H1 (cell line): ENCODE results near the gene CLDN16. TPM values are rescaled to one million over a fixed set of nuclear protein-coding genes. Genes with fewer than 3 reads are reported as not detected.
A peak's percentile ranks its signal among the peaks of the same experiment; 100 is the strongest.

Source experiments
- CTCF ChIA-PET: fragments of 300-600 bp; sonication (Branson Sonifier 250); formaldehyde crosslinking; loops from one replicate; lab custom pipeline; 2021; ENCODE audit not compliant: partially characterized antibody; lab: Charles Lee
- POLR2A ChIA-PET: fragments of 300-600 bp; sonication (Branson Sonifier 250); formaldehyde crosslinking; loops from one replicate; lab custom pipeline; 2021; ENCODE audit warnings: inconsistent platforms; ENCODE audit not compliant: partially characterized antibody; lab: Charles Lee
- DNase-seq, 2 experiments: peaks; one replicate each; pipeline versions ENCODE4 v3.0.0 to v3.0.0-alpha.2; 2010 to 2022; ENCODE audit warnings: low spot score in 2 of 2, low read depth in 1 of 2, mixed read lengths in 1 of 2
- FAIRE-seq: peaks from 2 replicates; lab custom pipeline; 2011; peaks lifted over from hg19 to GRCh38; lab: Jason Lieb, UNC
- H2AFZ ChIP-seq: 2 replicates; pipeline ENCODE4 v1.8.1; 2012; ENCODE audit warnings: low read length, inconsistent platforms
- H2AK5ac ChIP-seq: 2 replicates; pipeline ENCODE4 v1.6.1; 2013; ENCODE audit warnings: low read depth, low read length
- H2BK120ac ChIP-seq: replicated peaks from 2 replicates; pipeline ENCODE3; 2013; ENCODE audit warnings: low read depth, low read length, inconsistent platforms
- H2BK12ac ChIP-seq: 2 replicates; pipeline ENCODE4 v1.6.1; 2013; ENCODE audit warnings: low read depth, low read length
- H2BK15ac ChIP-seq: 2 replicates; pipeline ENCODE4 v1.6.1; 2013; ENCODE audit warnings: low read length
- H2BK20ac ChIP-seq: 2 replicates; pipeline ENCODE4 v1.6.1; 2013; ENCODE audit warnings: low read length
- H2BK5ac ChIP-seq: 2 replicates; pipeline ENCODE4 v1.6.1; 2013; ENCODE audit warnings: low read depth, low read length
- H3K14ac ChIP-seq: 2 replicates; pipeline ENCODE4 v1.6.1; 2013; ENCODE audit warnings: inconsistent platforms; ENCODE audit not compliant: insufficient read length
- H3K18ac ChIP-seq: 2 replicates; pipeline ENCODE4 v1.6.1; 2013; ENCODE audit warnings: low read length; ENCODE audit errors: extremely low read depth
- H3K23ac ChIP-seq: 2 replicates; pipeline ENCODE4 v1.6.1; 2013; ENCODE audit warnings: inconsistent platforms; ENCODE audit not compliant: insufficient read length
- H3K23me2 ChIP-seq: 2 replicates; pipeline ENCODE4 v1.6.1; 2013; ENCODE audit warnings: low read depth, low read length
- H3K27ac ChIP-seq: 2 replicates; pipeline ENCODE4 v1.6.1; 2011; ENCODE audit warnings: low read depth, low read length, inconsistent platforms
- H3K27me3 ChIP-seq, 4 experiments: replicated peaks in 1 of 4; 1 replicate in 1 of 4; 2 replicates in 3 of 4; pipeline versions ENCODE4 v1.6.1 to v1.8.1; 2011 to 2013; ENCODE audit warnings: low read length in 3 of 4, mild to moderate bottlenecking in 3 of 4, inconsistent platforms in 2 of 4, mixed read lengths in 2 of 4, moderate library complexity in 1 of 4; ENCODE audit not compliant: control insufficient read depth in 3 of 4, insufficient read depth in 3 of 4; ENCODE audit errors: extremely low read depth in 1 of 4
- H3K36me3 ChIP-seq, 4 experiments: 2 replicates each; pipeline versions ENCODE4 v1.6.1 to v1.8.1; 2011 to 2013; ENCODE audit warnings: mild to moderate bottlenecking in 4 of 4, low read length in 3 of 4, moderate library complexity in 2 of 4, control low read depth in 1 of 4, inconsistent platforms in 1 of 4; ENCODE audit not compliant: insufficient read depth in 4 of 4, control insufficient read depth in 2 of 4
- H3K4ac ChIP-seq: replicated peaks from 2 replicates; pipeline ENCODE3; 2013; ENCODE audit warnings: low read length, low read depth, mixed read lengths, inconsistent platforms; ENCODE audit not compliant: insufficient read length
- H3K4me1 ChIP-seq, 4 experiments: replicated peaks in 1 of 4; 1 replicate in 1 of 4; 2 replicates in 3 of 4; pipeline versions ENCODE4 v1.6.1 to v1.8.1; 2011 to 2013; ENCODE audit warnings: low read length in 3 of 4, inconsistent platforms in 2 of 4, mixed read lengths in 1 of 4; ENCODE audit not compliant: insufficient read depth in 4 of 4, control insufficient read depth in 3 of 4
- H3K4me2 ChIP-seq, 2 experiments: 2 replicates each; pipeline versions ENCODE4 v1.6.1 to v1.8.1; 2011 to 2013; ENCODE audit warnings: low read depth in 2 of 2, low read length in 2 of 2, control low read depth in 1 of 2, inconsistent platforms in 1 of 2, mild to moderate bottlenecking in 1 of 2; ENCODE audit not compliant: insufficient read depth in 1 of 2
- H3K4me3 ChIP-seq, 4 experiments: fragments of 200-600, 300-600 bp in 1 of 4; sonication (generic), shearing (Covaris generic), sonication (Bioruptor Twin) in 1 of 4; 2 replicates each; pipeline versions ENCODE4 v1.5.1 to v1.8.1; 2011 to 2016; ENCODE audit warnings: low read length in 4 of 4, low read depth in 3 of 4, control low read depth in 2 of 4, inconsistent platforms in 2 of 4, mild to moderate bottlenecking in 2 of 4, mixed read lengths in 1 of 4, moderate library complexity in 1 of 4; ENCODE audit not compliant: insufficient read depth in 2 of 4; ENCODE audit errors: extremely low read depth in 1 of 4
- H3K56ac ChIP-seq: replicated peaks from 2 replicates; pipeline ENCODE3; 2013; ENCODE audit warnings: low read depth, mild to moderate bottlenecking, mixed read lengths, low read length, inconsistent platforms; ENCODE audit not compliant: insufficient read length
- H3K79me1 ChIP-seq: 2 replicates; pipeline ENCODE4 v1.6.1; 2013; ENCODE audit warnings: low read depth, low read length, control low read depth
- H3K79me2 ChIP-seq, 2 experiments: 2 replicates each; pipeline versions ENCODE4 v1.6.1 to v1.8.1; 2012 to 2013; ENCODE audit warnings: low read length in 2 of 2, mild to moderate bottlenecking in 2 of 2, inconsistent platforms in 1 of 2; ENCODE audit not compliant: insufficient read depth in 2 of 2, control insufficient read depth in 1 of 2
- H3K9ac ChIP-seq, 4 experiments: replicated peaks in 1 of 4; 1 replicate in 1 of 4; 2 replicates in 3 of 4; pipeline versions ENCODE4 v1.6.1 to v1.8.1; 2011 to 2013; ENCODE audit warnings: low read depth in 3 of 4, low read length in 3 of 4, control low read depth in 2 of 4, mild to moderate bottlenecking in 2 of 4, moderate library complexity in 2 of 4, inconsistent platforms in 1 of 4; ENCODE audit errors: extremely low read depth in 1 of 4
- H3K9me3 ChIP-seq, 2 experiments: 2 replicates each; pipeline versions ENCODE4 v1.6.1 to v1.8.1; 2012 to 2013; ENCODE audit warnings: mild to moderate bottlenecking in 2 of 2, moderate library complexity in 2 of 2, control low read depth in 1 of 2, inconsistent platforms in 1 of 2, low read depth in 1 of 2, low read length in 1 of 2, mixed read lengths in 1 of 2; ENCODE audit not compliant: insufficient read depth in 2 of 2
- H4K20me1 ChIP-seq, 2 experiments: replicated peaks in 1 of 2; 2 replicates each; pipeline versions ENCODE3 to v1.8.1; 2011 to 2013; ENCODE audit warnings: inconsistent platforms in 2 of 2, low read length in 2 of 2, mild to moderate bottlenecking in 1 of 2; ENCODE audit not compliant: insufficient read depth in 2 of 2, control insufficient read depth in 1 of 2
- H4K5ac ChIP-seq: 2 replicates; pipeline ENCODE4 v1.6.1; 2013; ENCODE audit warnings: low read length, low read depth, mixed read lengths, inconsistent platforms; ENCODE audit not compliant: insufficient read length
- H4K8ac ChIP-seq: 2 replicates; pipeline ENCODE4 v1.8.0; 2013; ENCODE audit warnings: mild to moderate bottlenecking, moderate library complexity, low read length, inconsistent platforms; ENCODE audit not compliant: insufficient read depth; ENCODE audit errors: extremely low read depth
- H4K91ac ChIP-seq: replicated peaks from 2 replicates; pipeline ENCODE3; 2013; ENCODE audit warnings: low read length, mixed read lengths, inconsistent platforms; ENCODE audit not compliant: insufficient read length
- ATF2 ChIP-seq: IDR thresholded peaks from 2 replicates; pipeline ENCODE4 v1.6.1; 2012; ENCODE audit warnings: low read length, inconsistent platforms
- EGR1 ChIP-seq: IDR thresholded peaks from 2 replicates; pipeline ENCODE4 v1.6.1; 2011; ENCODE audit warnings: low read depth, low read length, borderline replicate concordance
- GABPA ChIP-seq: IDR thresholded peaks from 2 replicates; pipeline ENCODE4 v1.6.1; 2011; ENCODE audit warnings: mild to moderate bottlenecking, low read length, moderate library complexity, borderline replicate concordance; ENCODE audit not compliant: insufficient read depth
- JUN ChIP-seq: IDR thresholded peaks from 2 replicates; pipeline ENCODE4 v1.6.1; 2011; ENCODE audit warnings: low read depth, mild to moderate bottlenecking, improper control_type of control experiment, low read length
- KDM1A ChIP-seq: fragments of 200-600, 300-600 bp; sonication (generic); IDR thresholded peaks from 2 replicates; pipeline ENCODE4 v1.7.1; 2016; ENCODE audit warnings: mild to moderate bottlenecking, low read length, borderline replicate concordance
- RNF2 ChIP-seq: fragments of 200-900, 300-1000 bp; sonication (generic); IDR thresholded peaks from 2 replicates; pipeline ENCODE4 v1.7.1; 2016; ENCODE audit warnings: borderline replicate concordance, low read depth, mild to moderate bottlenecking, antibody characterized with exemption, low read length; ENCODE audit not compliant: poor library complexity, severe bottlenecking; ENCODE audit errors: missing control alignments
- SIX5 ChIP-seq: IDR thresholded peaks from 2 replicates; pipeline ENCODE4 v1.6.1; 2011; ENCODE audit warnings: mild to moderate bottlenecking, low read depth, low read length
- SP2 ChIP-seq: IDR thresholded peaks from 2 replicates; pipeline ENCODE4 v1.6.1; 2012; ENCODE audit warnings: mild to moderate bottlenecking, low read length, inconsistent platforms
- TAF1 ChIP-seq: IDR thresholded peaks from 2 replicates; pipeline ENCODE4 v1.6.1; 2011; ENCODE audit warnings: mild to moderate bottlenecking, low read depth, low read length
- TEAD4 ChIP-seq: IDR thresholded peaks from 2 replicates; pipeline ENCODE4 v1.6.1; 2012; ENCODE audit warnings: low read depth, low read length, inconsistent platforms, mixed read lengths
- USF2 ChIP-seq: IDR thresholded peaks from 2 replicates; pipeline ENCODE4 v1.6.1; 2011; ENCODE audit warnings: low read length, improper control_type of control experiment
- WGBS, 2 experiments: shearing (Covaris generic) in 1 of 2; methylation state at CpG; one replicate each; pipeline versions ENCODE4 v1.1.6 to v1.1.7; 2013 to 2015; ENCODE audit warnings: low lambda C conversion rate in 2 of 2, mixed read lengths in 2 of 2, inconsistent platforms in 1 of 2, low coverage in 1 of 2, missing lambda C conversion rate in 1 of 2; ENCODE audit not compliant: insufficient replicate concordance in 2 of 2, insufficient coverage in 1 of 2, insufficient read length in 1 of 2; ENCODE audit errors: extremely low coverage in 1 of 2, missing lambda C conversion rate in 1 of 2; 5-methylcytosine and 5-hydroxymethylcytosine counted together
- polyA plus RNA-seq, 7 experiments: library from polyadenylated mRNA; depleted of rRNA in 3 of 7; stranded (reverse) in 5 of 7; unstranded in 2 of 7; fragments of >200 nt in 5 of 7; fragments of 200-250 nt in 2 of 7; gene quantifications; 1 replicate in 5 of 7; 2 replicates in 1 of 7; 4 replicates in 1 of 7; pipeline versions ENCODE4 v1.2.1 to v1.2.3, GENCODE V29; 2011 to 2013; ENCODE audit warnings: missing spikeins in 2 of 7, mixed read lengths in 2 of 7
- total RNA-seq: library from RNA; stranded (reverse); fragmentation: NEBNext Ultra II Directional; extraction: Animal tissue kit (Norgen Biotek cat#: 25700); gene quantifications from 2 replicates; pipeline ENCODE4 v1.2.1, GENCODE V29; 2021

CLDN16 gene
- total and polyA plus RNA-seq, 2 of the 8 experiments (the other 6 are each of a cell fraction or from before 2014, with no cell fraction given) = not detected

GRCh38 chr3:190357468-190357867 lies 30.5 kb upstream of the CLDN16 start:
- H2AFZ ChIP-seq = peak overlapping the region; percentile 16; the same call in 1 of the 2 replicates

More at GRCh38 chr3:190357468-190357867, 30.5 kb upstream of the CLDN16 start:
- Histone ChIP-seq H2BK15ac (no peak overlapping the region), H3K9me3 (no peaks in the 10 kb centered on the region), H3K36me3 (no peaks in the 10 kb centered on the region), H4K5ac (no peak overlapping the region), H3K23me2 (no peaks in the 10 kb centered on the region), H3K9ac (no peak overlapping the region), H4K8ac (no peak overlapping the region), H3K14ac (no peak overlapping the region), H3K4me3 (no peak overlapping the region), H4K91ac (no peak overlapping the region), H3K27me3 (no peaks in the 10 kb centered on the region; a peak in 1 of 7 replicates), H3K27ac (no peak overlapping the region), H2AK5ac (no peak overlapping the region), H3K4me2 (no peak overlapping the region), H3K23ac (no peak overlapping the region), H3K56ac (no peak overlapping the region), H3K79me1 (no peaks in the 10 kb centered on the region), H3K18ac (no peak overlapping the region), H4K20me1 (no peaks in the 10 kb centered on the region), H3K4me1 (peaks cover 0 to 4% (median 2%) of the 10 kb centered on the region in 4 experiments; a peak in 2 of 7 replicates), H2BK12ac (no peak overlapping the region), H3K4ac (peak overlapping the region; percentile 65), H2BK120ac (no peak overlapping the region), H3K79me2 (no peaks in the 10 kb centered on the region), H2BK20ac (no peak overlapping the region), H2BK5ac (no peak overlapping the region)
- DNase-seq = no peak
- no peak for FAIRE-seq
- ChIA-PET POLR2A (no interaction called here), CTCF (no interaction called here)
- WGBS, 2 experiments = 92% methylated on average over 2 of the region's 2 CpGs; no CpG with 5 or more reads in 1 of the 2 experiments
- no peak for TF ChIP-seq KDM1A
- TF ChIP-seq GABPA = no peak
- no peak for TF ChIP-seq TAF1
- TF ChIP-seq ATF2 = no peak
- TF ChIP-seq EGR1 = no peak
- no peak for TF ChIP-seq SIX5
- no peak for TF ChIP-seq JUN
- TF ChIP-seq USF2 = no peak
- no peak for TF ChIP-seq RNF2
- TF ChIP-seq TEAD4 = no peak
- no peak for TF ChIP-seq SP2
